ENCODE measurements around the gene PLCB1. TPM values are rescaled to one million over a fixed set of nuclear protein-coding genes. Genes with fewer than 3 reads are reported as not detected.

The PLCB1 gene
- total RNA-seq, 2 donors from 2014 or later: 7.3 to 45.5 TPM

- Histone ChIP-seq H3K9me3 (no peaks in the 10 kb centered on the region), H3K4me3 (no peak overlapping the region), H3K36me3 (no peaks in the 10 kb centered on the region), H3K27ac (no peak overlapping the region), H3K27me3 (no peaks in the 10 kb centered on the region), H3K4me1 (no peaks in the 10 kb centered on the region)
- no peak for TF ChIP-seq CTCF (IDR thresholded peaks at IDR 0.05)
- DNase-seq (ENCODE audit: low spot score): no peak
Measured at GRCh38 chr20:8700756-8701155, 568.7 kb downstream of the PLCB1 start.

GRCh38 chr20:8706961-8707700 lies 575.1 kb downstream of the PLCB1 start:
- H3K4me1 ChIP-seq: no peaks in the 10 kb centered on the region

GRCh38 chr20:8709627-8710026 lies 577.6 kb downstream of the PLCB1 start:
- no peak for TF ChIP-seq CTCF (IDR thresholded peaks at IDR 0.05)

More at GRCh38 chr20:8706961-8707700, 575.1 kb downstream of the PLCB1 start:
- DNase-seq (ENCODE audit: low spot score): no peak
- no peak for TF ChIP-seq CTCF (IDR thresholded peaks at IDR 0.05)
- no peak overlapping the region for H3K27ac ChIP-seq
- no peaks in the 10 kb centered on the region for H3K36me3 ChIP-seq
- no peaks in the 10 kb centered on the region for H3K9me3 ChIP-seq
- no peaks in the 10 kb centered on the region for H3K27me3 ChIP-seq
- no peak overlapping the region for H3K4me3 ChIP-seq

GRCh38 chr20:8711501-8711900 lies 579.4 kb downstream of the PLCB1 start:
- Histone ChIP-seq H3K4me1 (no peaks in the 10 kb centered on the region), H3K36me3 (no peaks in the 10 kb centered on the region), H3K27ac (no peak overlapping the region), H3K4me3 (no peak overlapping the region), H3K27me3 (no peaks in the 10 kb centered on the region), H3K9me3 (no peaks in the 10 kb centered on the region)
- TF ChIP-seq CTCF (IDR thresholded peaks at IDR 0.05): no peak
- no peak for DNase-seq (ENCODE audit: low spot score)

More at GRCh38 chr20:8709627-8710026, 577.6 kb downstream of the PLCB1 start:
- Histone ChIP-seq H3K27ac (no peak overlapping the region), H3K36me3 (no peaks in the 10 kb centered on the region), H3K4me1 (no peaks in the 10 kb centered on the region), H3K4me3 (no peak overlapping the region), H3K27me3 (no peaks in the 10 kb centered on the region), H3K9me3 (no peaks in the 10 kb centered on the region)
- no peak for DNase-seq (ENCODE audit: low spot score)

GRCh38 chr20:8714206-8714605 lies 582.1 kb downstream of the PLCB1 start:
- H3K9me3 ChIP-seq: no peaks in the 10 kb centered on the region
- no peaks in the 10 kb centered on the region for H3K27me3 ChIP-seq
- DNase-seq (ENCODE audit: low spot score): no peak
- H3K4me3 ChIP-seq: no peak overlapping the region
- H3K36me3 ChIP-seq: no peaks in the 10 kb centered on the region
- TF ChIP-seq CTCF (IDR thresholded peaks at IDR 0.05): no peak
- H3K4me1 ChIP-seq: no peaks in the 10 kb centered on the region
- no peak overlapping the region for H3K27ac ChIP-seq

GRCh38 chr20:8718279-8718678 lies 586.2 kb downstream of the PLCB1 start:
- Histone ChIP-seq H3K4me3 (no peak overlapping the region), H3K27ac (no peak overlapping the region), H3K36me3 (no peaks in the 10 kb centered on the region), H3K4me1 (peaks cover 0 to 15% of the 10 kb centered on the region in 2 donors), H3K9me3 (no peaks in the 10 kb centered on the region), H3K27me3 (no peaks in the 10 kb centered on the region)
- no peak for TF ChIP-seq CTCF (IDR thresholded peaks at IDR 0.05)
- no peak for DNase-seq (ENCODE audit: low spot score)

All from right atrium auricular region (tissue), 2 donors.